HG03354 (cell line): ENCODE results near the gene SNX12.
"Not testable (repeated sequence)": the region's sequence is repeated elsewhere in the genome, so short reads cannot be mapped to it uniquely, and the experiment has no call there.

ENCODE experiments used
- ATAC-seq: cut with Tn5 transposase; IDR thresholded peaks from one replicate; pipeline ENCODE4 v1.9.1; 2021; ENCODE audit warnings: mild to moderate bottlenecking; ENCODE audit not compliant: unreplicated experiment, poor library complexity, severe bottlenecking

SNX12 gene

GRCh38 chrX:71095555-71095980 is 27.4 kb upstream of the SNX12 start, which contains the start of gene FOXO4:
Gene FOXO4, plus strand, starts transcription at chrX:71095851. Its CDS starts 678 bp downstream, at chrX:71096529.
- ATAC-seq: peak; percentile 91

- no peak for ATAC-seq
Measured at GRCh38 chrX:71095033-71095432, 26.9 kb upstream of the SNX12 start.

- ATAC-seq: no peak
Measured at GRCh38 chrX:71091263-71091662, 23.1 kb upstream of the SNX12 start.

GRCh38 chrX:71085900-71086299 is 17.8 kb upstream of the SNX12 start:
- no peak for ATAC-seq

- no peak for ATAC-seq
Measured at GRCh38 chrX:71082822-71083221, 14.7 kb upstream of the SNX12 start.

GRCh38 chrX:71082124-71082647 is 14.1 kb upstream of the SNX12 start:
- no peak for ATAC-seq

- ATAC-seq: no peak
Measured at GRCh38 chrX:71081330-71082123, 13.4 kb upstream of the SNX12 start.

GRCh38 chrX:71070531-71070930 is 2.4 kb upstream of the SNX12 start:
- no peak for ATAC-seq

- ATAC-seq: peak; percentile 1
Measured at GRCh38 chrX:71067712-71068043, 456 bp downstream of the SNX12 start.

- ATAC-seq: no peak
Measured at GRCh38 chrX:71067089-71067488, 1.0 kb downstream of the SNX12 start.

- no peak for ATAC-seq
Measured at GRCh38 chrX:71060127-71060526, 8.0 kb downstream of the SNX12 start.

- ATAC-seq: no peak
Measured at GRCh38 chrX:71057848-71058530, 10.1 kb downstream of the SNX12 start.

- no peak for ATAC-seq
Measured at GRCh38 chrX:71056867-71057266, 11.3 kb downstream of the SNX12 start.

GRCh38 chrX:71053217-71053621 is 14.9 kb downstream of the SNX12 start:
- no peak for ATAC-seq

GRCh38 chrX:71052721-71053120 is 15.4 kb downstream of the SNX12 start:
- ATAC-seq: no peak

GRCh38 chrX:71047891-71048290 is 20.2 kb downstream of the SNX12 start:
- not testable (repeated sequence) for ATAC-seq

- ATAC-seq: no peak
Measured at GRCh38 chrX:71017396-71017939, 50.7 kb downstream of the SNX12 start.
